NCI-H128 (cell line): ENCODE measurements around the gene GRID1.
"Not testable (repeated sequence)": the region's sequence is repeated elsewhere in the genome, so short reads cannot be mapped to it uniquely, and the experiment has no call there.

Experiments
- DNase-seq: peaks from one replicate; lab custom pipeline; 2025; ENCODE audit not compliant: unreplicated experiment; lab: John Stamatoyannopoulos, UW

Gene GRID1

GRCh38 chr10:85861513-85862197 is 504.9 kb downstream of the GRID1 start:
- DNase-seq: no peak

GRCh38 chr10:85859859-85860258 is 506.7 kb downstream of the GRID1 start:
- DNase-seq: no peak

GRCh38 chr10:85858776-85859515 is 507.6 kb downstream of the GRID1 start:
- DNase-seq: no peak

GRCh38 chr10:85857791-85858190 is 508.8 kb downstream of the GRID1 start:
- no peak for DNase-seq

GRCh38 chr10:85857305-85857704 is 509.3 kb downstream of the GRID1 start:
- no peak for DNase-seq

- DNase-seq: no peak
Observed at GRCh38 chr10:85851934-85852333, 514.7 kb downstream of the GRID1 start.

- no peak for DNase-seq
Observed at GRCh38 chr10:85851325-85851724, 515.3 kb downstream of the GRID1 start.

- no peak for DNase-seq
Observed at GRCh38 chr10:85850736-85851135, 515.9 kb downstream of the GRID1 start.

GRCh38 chr10:85849315-85849714 is 517.3 kb downstream of the GRID1 start:
- no peak for DNase-seq

GRCh38 chr10:85848756-85849155 is 517.8 kb downstream of the GRID1 start:
- DNase-seq: no peak

- no peak for DNase-seq
Observed at GRCh38 chr10:85847085-85847484, 519.5 kb downstream of the GRID1 start.

- DNase-seq: not testable (repeated sequence)
Observed at GRCh38 chr10:85838660-85839059, 527.9 kb downstream of the GRID1 start.

GRCh38 chr10:85832988-85833387 is 533.6 kb downstream of the GRID1 start:
- no peak for DNase-seq

- DNase-seq: no peak
Observed at GRCh38 chr10:85831422-85831821, 535.2 kb downstream of the GRID1 start.

GRCh38 chr10:85826377-85826776 is 540.2 kb downstream of the GRID1 start:
- no peak for DNase-seq

GRCh38 chr10:85811405-85811804 is 555.2 kb downstream of the GRID1 start:
- DNase-seq: no peak

GRCh38 chr10:85810674-85811073 is 555.9 kb downstream of the GRID1 start:
- no peak for DNase-seq

- DNase-seq: no peak
Observed at GRCh38 chr10:85795460-85795859, 571.1 kb downstream of the GRID1 start.

GRCh38 chr10:85794553-85794952 is 572.0 kb downstream of the GRID1 start:
- no peak for DNase-seq

- no peak for DNase-seq
Observed at GRCh38 chr10:85792533-85792858, 574.1 kb downstream of the GRID1 start.

- DNase-seq: no peak
Observed at GRCh38 chr10:85791818-85792532, 574.6 kb downstream of the GRID1 start.
